HUES64 (cell line): ENCODE data around the gene FASN.

Experiments used
- H3K27ac ChIP-seq: 2 replicates; pipeline ENCODE4 v1.7.0; 2013; ENCODE audit warnings: low read depth, low read length, inconsistent platforms
- H3K27me3 ChIP-seq: 2 replicates; pipeline ENCODE4 v1.6.1; 2013; ENCODE audit warnings: mild to moderate bottlenecking, low read length; ENCODE audit not compliant: insufficient read depth
- H3K36me3 ChIP-seq: 2 replicates; pipeline ENCODE4 v1.6.1; 2013; ENCODE audit warnings: mild to moderate bottlenecking, low read length; ENCODE audit not compliant: insufficient read depth
- H3K4me1 ChIP-seq: 2 replicates; pipeline ENCODE4 v1.6.1; 2013; ENCODE audit warnings: mild to moderate bottlenecking, low read length, moderate library complexity; ENCODE audit not compliant: insufficient read depth
- H3K4me3 ChIP-seq: 2 replicates; pipeline ENCODE4 v1.5.1; 2013; ENCODE audit warnings: mild to moderate bottlenecking, low read length, moderate library complexity
- H3K9ac ChIP-seq: 2 replicates; pipeline ENCODE4 v1.6.1; 2013; ENCODE audit warnings: mild to moderate bottlenecking, low read depth, low read length
- H3K9me3 ChIP-seq: 2 replicates; pipeline ENCODE4 v1.6.1; 2013; ENCODE audit warnings: low read depth, low read length; ENCODE audit not compliant: insufficient read depth
- WGBS: fragments of 150-250, 120-280 bp; methylation state at CpG from one replicate; pipeline ENCODE4 v1.1.7; 2013; ENCODE audit warnings: missing lambda C conversion rate; 5-methylcytosine and 5-hydroxymethylcytosine counted together

FASN gene

GRCh38 chr17:82050761-82051641, 47.0 kb downstream of the FASN start:
- no peaks in the 10 kb centered on the region for H3K4me1 ChIP-seq
- H3K36me3 ChIP-seq = peaks cover 56% of the 10 kb centered on the region
- no peak overlapping the region for H3K27ac ChIP-seq
- H3K9me3 ChIP-seq = no peaks in the 10 kb centered on the region
- H3K27me3 ChIP-seq = no peaks in the 10 kb centered on the region
- H3K4me3 ChIP-seq = peak overlapping the region; percentile 96
- WGBS = 19% methylated on average over 79 of the region's 79 CpGs
- peak overlapping the region; percentile 20 for H3K9ac ChIP-seq

DNA sequence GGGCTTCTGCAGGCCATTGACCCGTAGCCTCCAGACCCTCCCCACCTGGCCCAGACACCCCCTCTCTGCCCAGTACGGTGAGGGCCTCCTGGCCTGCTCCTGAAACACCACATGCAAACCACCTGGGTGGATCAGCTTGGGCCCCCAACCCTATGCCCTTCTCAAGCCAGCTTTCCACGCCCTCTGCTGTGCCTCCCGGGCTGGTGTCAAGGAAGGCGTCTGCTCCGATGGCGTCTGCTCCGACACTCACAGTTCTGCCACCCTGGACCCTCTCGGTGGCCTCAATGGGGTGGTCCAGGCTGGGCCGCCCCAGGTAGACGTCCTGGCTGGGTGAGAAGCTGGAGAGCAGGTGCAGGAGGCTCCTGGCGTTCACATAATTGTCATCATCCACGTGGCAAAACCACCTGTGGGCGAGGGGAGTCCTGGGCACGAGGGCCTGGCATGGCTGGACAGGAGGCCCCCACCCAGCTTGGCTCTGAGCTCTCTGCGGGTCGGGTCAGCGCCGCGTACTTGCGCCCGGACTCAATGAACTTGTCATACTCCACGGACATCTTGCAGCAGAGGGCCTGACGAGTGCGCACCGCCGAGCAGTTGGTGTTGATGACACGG, 47.8 kb downstream of the FASN start:
- Histone ChIP-seq H3K9me3 (no peaks in the 10 kb centered on the region), H3K4me1 (no peaks in the 10 kb centered on the region), H3K36me3 (peaks cover 50% of the 10 kb centered on the region), H3K9ac (peak overlapping the region; percentile 20; the same call in 1 of the 2 replicates), H3K27ac (no peak overlapping the region), H3K27me3 (no peaks in the 10 kb centered on the region), H3K4me3 (peak overlapping the region; percentile 96)
- WGBS = 94% methylated on average over 28 of the region's 28 CpGs

GRCh38 chr17:82049521-82049971, 48.5 kb downstream of the FASN start:
- Histone ChIP-seq H3K4me1 (no peaks in the 10 kb centered on the region), H3K27me3 (no peaks in the 10 kb centered on the region), H3K36me3 (peaks cover 43% of the 10 kb centered on the region), H3K9me3 (no peaks in the 10 kb centered on the region), H3K9ac (no peak overlapping the region), H3K4me3 (no peak overlapping the region), H3K27ac (no peak overlapping the region)
- 94% methylated on average over 16 of the region's 16 CpGs for WGBS

- Histone ChIP-seq H3K36me3 (peaks cover 39% of the 10 kb centered on the region), H3K9ac (no peak overlapping the region)
- WGBS = 96% methylated on average over 8 of the region's 8 CpGs
These were observed 48.9 kb downstream of the FASN start for GRCh38 chr17:82049106-82049505.

DNA sequence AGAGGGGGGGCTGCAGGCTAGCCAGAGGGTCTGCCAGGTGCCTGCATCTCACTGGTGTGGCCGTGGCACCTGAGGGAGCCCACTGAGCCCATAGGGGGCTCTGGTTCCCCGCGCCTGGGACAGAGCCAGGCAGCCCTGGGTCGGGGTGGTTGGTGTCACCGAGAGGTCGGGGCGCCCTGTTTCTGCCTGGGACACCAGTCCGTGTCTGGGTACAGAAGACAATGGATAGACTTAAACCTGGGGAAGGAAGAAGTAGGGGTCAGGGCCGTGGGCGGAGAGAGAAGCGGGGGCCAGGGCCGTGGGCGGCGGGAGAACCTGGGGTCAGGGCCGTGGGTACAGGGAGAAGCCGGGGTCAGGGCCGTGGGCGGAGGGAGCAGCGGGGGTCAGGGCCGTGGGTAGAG, 49.5 kb downstream of the FASN start:
- no peak overlapping the region for H3K4me3 ChIP-seq
- H3K9me3 ChIP-seq = no peaks in the 10 kb centered on the region
- 91% methylated on average over 20 of the region's 20 CpGs for WGBS
- no peak overlapping the region for H3K27ac ChIP-seq
- peaks cover 33% of the 10 kb centered on the region for H3K36me3 ChIP-seq
- H3K27me3 ChIP-seq = no peaks in the 10 kb centered on the region
- no peak overlapping the region for H3K9ac ChIP-seq
- 0 out of 2 replicates have a peak, but pooled peaks cover 3% of the 10 kb centered on the region for H3K4me1 ChIP-seq

More at GRCh38 chr17:82049106-82049505, 48.9 kb downstream of the FASN start:
- H3K4me1 ChIP-seq = no peaks in the 10 kb centered on the region
- H3K9me3 ChIP-seq = no peaks in the 10 kb centered on the region
- no peak overlapping the region for H3K4me3 ChIP-seq
- H3K27ac ChIP-seq = no peak overlapping the region
- H3K27me3 ChIP-seq = no peaks in the 10 kb centered on the region

- Histone ChIP-seq H3K27me3 (no peaks in the 10 kb centered on the region), H3K9me3 (no peaks in the 10 kb centered on the region), H3K36me3 (peaks cover 29% of the 10 kb centered on the region), H3K9ac (no peak overlapping the region), H3K4me1 (peaks cover 7% of the 10 kb centered on the region), H3K27ac (no peak overlapping the region), H3K4me3 (no peak overlapping the region)
- 94% methylated on average over 25 of the region's 25 CpGs for WGBS
These were observed 50.0 kb downstream of the FASN start for GRCh38 chr17:82047914-82048570.

DNA sequence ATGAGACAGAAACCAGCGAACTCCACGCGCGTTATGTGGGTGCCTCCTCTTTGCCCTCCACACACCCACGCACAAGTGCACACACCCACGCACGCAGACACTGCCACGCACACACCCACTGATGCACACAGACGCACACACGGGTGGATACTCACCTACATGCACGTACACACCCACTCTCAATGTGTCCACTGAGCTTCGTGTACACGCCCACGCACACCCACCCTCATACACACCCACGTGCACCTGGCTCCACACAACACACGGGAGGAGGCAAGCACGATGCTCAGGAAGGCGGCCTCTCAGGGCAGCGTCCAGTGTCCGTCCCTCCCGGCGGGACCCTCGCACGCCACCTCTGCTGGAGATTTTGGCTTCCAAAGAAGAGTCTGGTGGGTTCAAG, 50.7 kb downstream of the FASN start:
- Histone ChIP-seq H3K4me3 (no peak overlapping the region), H3K9me3 (no peaks in the 10 kb centered on the region), H3K36me3 (peaks cover 29% of the 10 kb centered on the region), H3K27ac (no peak overlapping the region), H3K4me1 (peaks cover 7% of the 10 kb centered on the region), H3K27me3 (no peaks in the 10 kb centered on the region), H3K9ac (no peak overlapping the region)
- 93% methylated on average over 24 of the region's 24 CpGs for WGBS

- Histone ChIP-seq H3K36me3 (peaks cover 29% of the 10 kb centered on the region), H3K27me3 (no peaks in the 10 kb centered on the region), H3K4me1 (peaks cover 7% of the 10 kb centered on the region), H3K9me3 (no peaks in the 10 kb centered on the region), H3K27ac (no peak overlapping the region), H3K4me3 (no peak overlapping the region), H3K9ac (no peak overlapping the region)
- WGBS = 96% methylated on average over 21 of the region's 21 CpGs
These were observed 51.1 kb downstream of the FASN start for GRCh38 chr17:82046903-82047302.

DNA sequence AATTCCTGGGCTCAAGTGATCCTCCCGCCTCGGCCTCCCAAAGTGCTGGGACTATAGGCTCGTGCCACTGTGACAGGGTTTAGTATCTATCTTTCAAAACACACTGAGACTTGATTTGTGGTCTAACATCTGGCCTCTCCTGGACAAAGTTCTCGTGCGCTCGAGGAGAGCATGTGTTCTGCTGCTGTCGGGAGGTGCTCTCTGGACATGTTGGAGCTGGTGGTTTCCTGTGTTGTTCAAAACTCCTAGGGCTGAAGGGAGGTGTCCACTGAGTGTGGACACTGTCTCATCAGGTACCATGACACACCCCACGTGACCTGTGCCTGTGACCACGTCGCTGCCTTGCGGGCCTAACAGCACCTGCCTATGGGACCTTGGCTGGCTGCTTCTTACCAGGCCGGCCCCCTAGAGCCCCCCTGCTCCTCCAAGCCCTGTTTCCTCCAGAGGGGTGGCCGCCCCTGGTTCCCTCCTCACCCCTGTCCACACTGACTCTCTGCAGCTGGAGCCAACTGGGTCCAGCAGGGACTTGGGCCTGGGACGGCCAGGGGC, 52.0 kb downstream of the FASN start:
- Histone ChIP-seq H3K27ac (no peak overlapping the region), H3K36me3 (peaks cover 29% of the 10 kb centered on the region), H3K4me3 (no peak overlapping the region), H3K4me1 (peaks cover 7% of the 10 kb centered on the region), H3K27me3 (no peaks in the 10 kb centered on the region), H3K9ac (no peak overlapping the region), H3K9me3 (no peaks in the 10 kb centered on the region)
- 94% methylated on average over 14 of the region's 14 CpGs for WGBS

GRCh38 chr17:82043507-82043906, 54.5 kb downstream of the FASN start:
- H3K36me3 ChIP-seq = peaks cover 17% of the 10 kb centered on the region
- H3K27me3 ChIP-seq = no peaks in the 10 kb centered on the region
- WGBS = 60% methylated on average over 16 of the region's 16 CpGs
- H3K4me3 ChIP-seq = no peak overlapping the region
- peaks cover 7% of the 10 kb centered on the region for H3K4me1 ChIP-seq
- H3K9me3 ChIP-seq = no peaks in the 10 kb centered on the region
- H3K27ac ChIP-seq = no peak overlapping the region
- H3K9ac ChIP-seq = no peak overlapping the region

- Histone ChIP-seq H3K27ac (no peak overlapping the region), H3K4me3 (no peak overlapping the region), H3K27me3 (no peaks in the 10 kb centered on the region), H3K9ac (no peak overlapping the region), H3K36me3 (peaks cover 12% of the 10 kb centered on the region; the same call in 1 of the 2 replicates), H3K4me1 (peaks cover 10% of the 10 kb centered on the region), H3K9me3 (no peaks in the 10 kb centered on the region)
- 95% methylated on average over 9 of the region's 9 CpGs for whole genome bisulfite sequencing
These were observed 55.4 kb downstream of the FASN start for GRCh38 chr17:82042649-82043048.
